AG04449 (cell line): Measurements from ENCODE around the gene SDC1.
"Not testable (repeated sequence)": the region's sequence is repeated elsewhere in the genome, so short reads cannot be mapped to it uniquely, and the experiment has no call there.

Source experiments
- CTCF ChIA-PET: fragments of 350-600 bp; formaldehyde crosslinking; extraction: SDS; loops from one replicate; lab custom pipeline; 2021; ENCODE audit warnings: antibody characterized with exemption; lab: Yijun Ruan, JAX
- POLR2A ChIA-PET: fragments of 400-600, 350-600 bp; formaldehyde crosslinking; extraction: SDS; loops from one replicate; lab custom pipeline; 2020; ENCODE audit warnings: antibody characterized with exemption, inconsistent platforms; lab: Yijun Ruan, JAX
- DNase-seq: peaks from one replicate; pipeline ENCODE4 v3.0.0-alpha.2; 2010; ENCODE audit warnings: low read depth, low spot score
- H3K4me3 ChIP-seq: 2 replicates; pipeline ENCODE4 v1.5.1; 2011; ENCODE audit warnings: low read depth, mild to moderate bottlenecking, control low read depth, low read length
- CTCF ChIP-seq: IDR thresholded peaks from one replicate; pipeline ENCODE4 v1.5.1; 2011; ENCODE audit warnings: mild to moderate bottlenecking, moderate library complexity, low read length, control low read depth, inconsistent platforms; ENCODE audit not compliant: insufficient read depth; ENCODE audit errors: missing control alignments

The SDC1 gene

GRCh38 chr2:20198796-20199632 lies 25.9 kb downstream of the SDC1 start:
- POLR2A ChIA-PET = no interaction called here

GRCh38 chr2:20198001-20198400 lies 26.9 kb downstream of the SDC1 start:
- no peak for TF ChIP-seq CTCF
- no peak for DNase-seq
- ChIA-PET POLR2A (no interaction called here), CTCF (interaction anchor here (0.8 to 1.6 kb wide), 6 partner anchors 10 to 183 kb away, joined by 3 to 5 read pairs (median 4); no protein-coding TSS in a partner anchor)
- no peak overlapping the region for H3K4me3 ChIP-seq

More at GRCh38 chr2:20198796-20199632, 25.9 kb downstream of the SDC1 start:
- TF ChIP-seq CTCF = no peak
- CTCF ChIA-PET = interaction anchor here (1.6 kb wide), 1 partner anchor 184 kb away, joined by 5 read pairs; no protein-coding TSS in a partner anchor
- H3K4me3 ChIP-seq = no peak overlapping the region
- DNase-seq = no peak

GRCh38 chr2:20197192-20197591 lies 27.7 kb downstream of the SDC1 start:
- POLR2A ChIA-PET = no interaction called here
- CTCF ChIA-PET = interaction anchor here (0.8 to 1.6 kb wide), 10 partner anchors 8 to 182 kb away, joined by 3 to 5 read pairs (median 3); no protein-coding TSS in a partner anchor
- TF ChIP-seq CTCF = no peak
- no peak overlapping the region for H3K4me3 ChIP-seq
- no peak for DNase-seq

- no peak overlapping the region for H3K4me3 ChIP-seq
- CTCF ChIA-PET = interaction anchor here (0.8 to 1.5 kb wide), 6 partner anchors 8 to 94 kb away, joined by 3 to 4 read pairs (median 3); no protein-coding TSS in a partner anchor
- no peak for DNase-seq
- TF ChIP-seq CTCF = no peak
- POLR2A ChIA-PET = no interaction called here
These were observed 28.2 kb downstream of the SDC1 start for GRCh38 chr2:20196657-20197161.

GRCh38 chr2:20196053-20196656 lies 28.8 kb downstream of the SDC1 start:
- no peak for TF ChIP-seq CTCF
- POLR2A ChIA-PET = no interaction called here
- CTCF ChIA-PET = interaction anchor here (0.8 kb wide), 1 partner anchor 37 kb away, joined by 3 read pairs; no protein-coding TSS in a partner anchor
- DNase-seq = no peak
- H3K4me3 ChIP-seq = no peak overlapping the region

- no peak for DNase-seq
- ChIA-PET POLR2A (no interaction called here), CTCF (no interaction called here)
- TF ChIP-seq CTCF = no peak
- H3K4me3 ChIP-seq = no peak overlapping the region
These were observed 29.4 kb downstream of the SDC1 start for GRCh38 chr2:20195431-20196033.

- DNase-seq, CTCF ChIA-PET, H3K4me3 ChIP-seq, POLR2A ChIA-PET: not testable (repeated sequence)
These were observed 29.9 kb downstream of the SDC1 start for GRCh38 chr2:20195016-20195411.
